ENCODE data around the gene ARID1B. TPM values are rescaled to one million over a fixed set of nuclear protein-coding genes. Genes with fewer than 3 reads are reported as not detected.
A peak's percentile ranks its signal among the peaks of the same experiment; 100 is the strongest.
"Not testable (repeated sequence)": the region's sequence is repeated elsewhere in the genome, so short reads cannot be mapped to it uniquely, and the experiment has no call there.

Gene ARID1B
- total RNA-seq, 1 donor from 2014 or later, result 108 TPM

DNA sequence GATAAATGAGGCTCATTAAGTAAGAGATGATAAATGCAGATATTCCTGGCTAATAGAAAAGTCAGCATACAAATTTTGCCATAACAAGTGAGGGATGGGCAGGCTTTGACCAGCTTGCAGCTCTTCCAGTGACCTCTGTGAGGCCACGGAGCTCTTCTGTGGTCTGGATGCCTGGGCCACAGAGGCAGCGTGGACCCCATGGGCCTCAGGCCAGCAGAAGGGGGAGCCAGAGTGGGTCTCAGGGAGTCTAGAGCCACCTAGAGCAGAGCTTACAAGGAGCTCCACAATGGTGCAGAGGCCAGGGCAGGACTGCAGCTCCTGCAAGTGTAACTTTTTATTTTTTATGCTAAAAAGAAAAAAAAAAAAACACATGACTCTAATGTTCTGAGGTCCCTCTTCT, 165.1 kb downstream of the ARID1B start:
- no peak for DNase-seq

DNA sequence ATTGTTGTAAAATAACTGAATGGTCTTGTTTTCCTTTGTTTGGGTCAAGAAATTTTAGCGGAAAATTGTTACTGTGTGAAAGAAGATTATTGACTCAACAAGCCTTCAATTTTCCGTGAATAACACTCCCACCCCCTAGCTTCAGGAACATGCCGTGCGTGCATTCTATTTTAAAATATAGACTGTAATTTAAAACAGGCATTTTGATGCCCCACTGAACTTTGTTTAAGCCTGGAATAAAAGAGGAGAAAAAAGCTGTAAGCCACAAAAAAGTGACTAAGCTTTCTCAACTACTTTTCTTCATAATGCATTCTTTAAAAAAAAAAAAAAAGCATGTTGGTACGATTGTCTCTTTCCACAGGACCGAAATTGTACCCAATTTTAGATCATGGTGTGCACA, 166.0 kb downstream of the ARID1B start:
- no peak for DNase-seq

DNA sequence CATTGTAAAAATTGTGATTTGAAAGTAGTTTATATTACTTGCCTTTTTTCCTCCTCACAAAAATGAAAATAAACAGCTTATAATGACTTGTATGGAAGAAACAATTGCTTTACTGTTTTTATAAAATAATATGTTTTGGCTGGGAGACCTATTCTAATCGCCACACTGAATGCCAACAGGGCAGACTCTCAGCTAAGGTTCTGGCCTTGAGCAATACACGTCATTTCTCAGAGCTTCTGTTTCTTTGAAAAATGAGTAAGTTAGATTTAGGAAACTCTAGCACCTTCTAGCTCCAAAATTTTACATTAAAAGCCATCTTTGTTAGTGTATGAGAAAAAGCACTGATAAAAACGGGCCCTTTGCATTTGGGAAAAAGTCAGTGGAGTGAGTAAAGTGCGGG, 166.6 kb downstream of the ARID1B start:
- DNase-seq, result no peak

DNA sequence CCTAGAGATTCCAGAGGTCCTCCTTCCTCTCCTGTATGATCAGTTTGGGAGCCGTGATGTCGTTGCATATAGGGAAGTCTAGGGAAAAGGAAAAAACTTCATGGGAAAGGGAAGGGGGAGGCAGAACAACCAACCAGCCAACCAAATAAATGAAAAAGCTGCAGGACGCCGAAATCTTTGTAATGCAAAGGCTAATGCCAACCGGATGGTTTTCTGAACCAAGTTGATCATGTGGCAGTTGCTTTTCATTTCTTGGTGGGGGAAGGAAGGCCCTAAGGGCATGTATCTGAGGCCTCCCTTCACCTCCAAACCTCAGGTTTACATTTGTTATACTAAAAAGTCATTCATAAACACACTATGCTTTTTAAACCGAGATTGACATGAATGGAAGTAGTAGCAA, 167.2 kb downstream of the ARID1B start:
- no peak for DNase-seq

DNA sequence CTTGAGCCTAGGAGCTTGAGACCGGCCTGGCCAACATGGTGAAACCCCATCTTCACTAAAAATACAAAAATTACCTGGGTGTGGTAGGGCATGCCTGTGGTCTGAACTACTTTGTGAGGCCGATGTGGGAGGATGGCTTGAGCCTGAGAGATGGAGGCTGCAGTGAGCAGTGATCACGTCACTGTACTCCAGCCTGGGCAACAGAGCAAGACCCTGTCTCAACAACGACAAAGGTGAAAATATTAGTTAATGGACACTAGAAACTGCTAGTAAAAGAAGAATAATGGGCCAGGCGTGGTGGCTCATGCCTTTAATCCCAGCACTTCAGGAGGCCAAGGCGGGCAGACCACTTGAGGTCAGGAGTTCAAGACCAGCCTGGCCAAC, 168.6 kb downstream of the ARID1B start:
- DNase-seq, result not testable (repeated sequence)

DNA sequence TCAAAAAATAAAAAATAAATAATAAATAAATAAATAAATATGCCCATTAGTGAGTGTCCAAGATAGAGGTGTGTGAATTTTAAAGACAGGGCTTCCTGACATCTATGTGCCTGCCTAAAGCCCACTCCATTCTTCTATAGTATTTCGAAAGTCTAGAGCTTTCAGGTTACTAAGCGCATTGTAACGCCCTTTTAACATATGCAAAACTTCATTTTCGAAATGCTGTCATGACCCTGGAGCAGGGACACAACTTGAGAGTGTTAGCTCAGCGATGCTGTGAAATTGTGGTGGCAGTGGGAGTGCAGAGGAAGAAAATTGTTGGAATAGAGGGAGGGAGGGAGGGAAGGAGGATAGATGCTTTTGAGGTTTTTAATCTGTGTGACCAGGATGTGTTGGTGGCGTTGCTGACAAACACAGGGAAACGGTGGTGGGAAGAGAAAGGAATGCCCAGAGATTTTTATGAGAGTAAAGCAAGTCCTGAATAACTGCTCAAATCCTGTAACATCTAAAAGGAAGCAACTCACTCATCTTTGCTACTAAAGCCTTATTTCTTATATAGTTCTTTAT, 169.3 kb downstream of the ARID1B start:
- DNase-seq, result no peak

DNA sequence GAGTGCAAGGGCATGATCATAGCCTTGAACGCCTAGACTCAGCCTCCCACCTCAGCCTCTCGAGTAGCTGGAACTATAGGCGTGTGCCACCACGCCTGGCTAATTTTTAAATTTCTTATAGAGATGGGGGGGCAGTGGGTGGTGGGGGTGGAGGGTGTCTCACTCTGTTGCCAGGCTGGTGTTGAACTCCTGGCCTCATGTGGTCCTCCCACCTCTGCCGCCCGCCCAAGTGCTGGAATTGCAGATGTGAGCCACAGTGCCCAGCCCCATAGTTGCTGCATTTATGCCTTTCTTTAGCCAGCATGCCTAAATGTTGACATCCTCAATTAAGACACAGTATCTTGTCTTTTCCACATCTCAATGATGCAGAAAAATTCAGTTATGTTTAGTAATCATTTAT, 171.1 kb downstream of the ARID1B start:
- no peak for DNase-seq

DNA sequence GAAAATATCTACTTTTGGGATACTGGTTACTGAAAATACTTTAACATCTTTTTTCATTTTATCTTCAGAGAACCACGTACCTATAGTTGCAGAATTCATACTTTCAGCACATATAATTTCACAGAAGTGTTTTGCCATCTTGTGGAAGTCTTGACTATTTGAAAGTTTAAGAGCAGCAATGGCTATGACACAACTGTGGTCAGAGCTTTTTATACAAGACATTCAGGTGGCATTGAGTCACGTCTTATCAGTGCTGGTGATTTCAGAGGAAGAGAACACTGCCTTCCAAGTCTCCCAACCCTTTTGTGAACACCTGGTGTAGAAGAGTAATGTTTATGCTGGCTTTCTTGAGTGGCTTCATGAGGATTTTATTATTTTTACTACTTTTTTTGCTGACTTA, 171.6 kb downstream of the ARID1B start:
- no peak for DNase-seq

DNA sequence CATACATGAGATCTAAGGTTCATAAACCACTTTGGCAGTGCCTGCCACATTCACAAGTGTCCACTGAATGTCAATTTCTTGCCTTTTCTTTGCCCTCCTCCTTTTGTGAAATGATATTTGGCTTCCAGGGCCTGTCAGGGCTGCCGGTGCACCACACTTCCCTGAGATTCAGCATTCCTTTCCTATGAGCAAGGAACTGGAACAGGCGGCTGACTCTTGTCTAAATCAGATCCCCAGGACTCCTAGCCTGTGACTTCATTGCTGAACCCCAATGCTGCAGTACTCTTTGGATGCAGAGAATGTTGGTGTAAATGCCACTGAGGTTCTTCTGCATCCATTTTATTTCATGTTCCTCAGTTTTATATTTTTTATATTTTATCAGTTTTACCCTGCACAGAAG, 172.2 kb downstream of the ARID1B start:
- no peak for DNase-seq

DNA sequence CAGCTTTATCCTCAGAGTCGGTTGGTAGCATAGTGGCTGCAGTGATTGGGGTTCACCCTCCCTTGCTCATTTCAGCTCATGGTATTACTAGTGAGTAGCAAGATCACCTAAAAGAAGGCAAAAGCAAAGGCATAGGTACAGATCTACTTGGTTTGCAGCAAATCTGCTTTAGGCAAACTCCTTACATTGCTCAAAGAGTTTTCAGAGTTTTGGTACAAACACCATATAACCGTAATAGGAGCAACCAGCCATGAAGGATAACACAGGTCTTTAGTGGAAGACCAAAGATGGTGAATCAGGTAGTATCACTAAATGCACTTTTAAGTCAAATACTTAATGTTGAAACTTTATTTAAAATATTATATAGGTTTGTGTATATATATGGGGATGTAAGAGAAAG, 172.9 kb downstream of the ARID1B start:
- no peak for DNase-seq

DNA sequence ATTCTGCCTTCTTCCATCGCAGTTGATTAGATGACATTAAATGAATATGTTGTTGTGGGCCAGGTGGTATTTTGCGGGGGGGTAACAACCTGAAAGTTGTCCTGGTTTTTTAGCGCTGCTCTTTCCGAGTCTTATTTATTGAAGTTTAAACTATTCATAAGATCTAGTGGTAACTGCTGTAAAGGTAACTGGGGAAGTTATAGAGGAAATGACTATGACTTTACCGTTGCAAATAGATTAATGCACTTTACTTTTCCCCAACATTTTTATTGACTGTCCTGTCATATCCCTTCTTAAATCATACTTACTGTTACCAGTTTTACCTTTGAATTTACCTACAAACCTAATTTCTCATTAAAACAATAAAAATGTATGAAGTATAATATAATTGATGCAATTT, 173.4 kb downstream of the ARID1B start:
- no peak for DNase-seq

DNA sequence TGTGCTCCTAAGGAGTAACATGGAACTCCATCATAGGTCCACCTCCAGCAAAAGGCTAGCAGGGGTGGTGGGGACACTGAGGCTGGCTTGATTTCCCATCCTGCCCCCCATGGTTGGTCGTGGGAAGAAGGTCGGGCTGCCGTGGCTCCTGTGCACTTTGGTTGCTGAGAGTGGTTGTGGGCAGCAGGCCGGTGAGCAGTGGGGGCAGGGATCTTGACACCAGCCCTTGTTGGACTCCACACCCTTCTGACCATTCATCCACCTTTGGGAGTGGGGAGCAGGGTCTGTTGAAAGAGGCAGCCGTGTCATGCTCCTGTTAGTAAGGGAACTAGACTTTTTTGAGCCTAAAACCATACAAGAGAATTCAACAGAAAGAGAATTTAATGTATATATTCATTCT, 175.2 kb downstream of the ARID1B start:
- DNase-seq, result no peak

DNA sequence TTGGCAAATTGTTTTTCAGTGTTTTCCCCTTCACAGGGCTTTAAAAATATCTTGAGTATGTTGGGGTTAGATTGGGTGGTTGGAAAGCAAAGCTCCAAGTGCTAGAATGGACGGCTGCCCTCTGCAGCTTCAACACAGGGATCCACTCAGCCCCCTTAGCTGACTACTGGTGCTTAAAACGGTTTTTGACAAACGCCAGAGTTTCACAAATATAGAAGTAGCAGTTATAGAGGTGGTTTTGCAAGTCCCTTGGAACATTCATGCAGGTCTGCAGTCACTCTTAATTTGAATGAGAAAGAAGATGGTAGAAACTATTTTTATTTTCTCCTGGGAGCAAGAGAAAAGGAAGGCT, 175.9 kb downstream of the ARID1B start:
- no peak for DNase-seq

DNA sequence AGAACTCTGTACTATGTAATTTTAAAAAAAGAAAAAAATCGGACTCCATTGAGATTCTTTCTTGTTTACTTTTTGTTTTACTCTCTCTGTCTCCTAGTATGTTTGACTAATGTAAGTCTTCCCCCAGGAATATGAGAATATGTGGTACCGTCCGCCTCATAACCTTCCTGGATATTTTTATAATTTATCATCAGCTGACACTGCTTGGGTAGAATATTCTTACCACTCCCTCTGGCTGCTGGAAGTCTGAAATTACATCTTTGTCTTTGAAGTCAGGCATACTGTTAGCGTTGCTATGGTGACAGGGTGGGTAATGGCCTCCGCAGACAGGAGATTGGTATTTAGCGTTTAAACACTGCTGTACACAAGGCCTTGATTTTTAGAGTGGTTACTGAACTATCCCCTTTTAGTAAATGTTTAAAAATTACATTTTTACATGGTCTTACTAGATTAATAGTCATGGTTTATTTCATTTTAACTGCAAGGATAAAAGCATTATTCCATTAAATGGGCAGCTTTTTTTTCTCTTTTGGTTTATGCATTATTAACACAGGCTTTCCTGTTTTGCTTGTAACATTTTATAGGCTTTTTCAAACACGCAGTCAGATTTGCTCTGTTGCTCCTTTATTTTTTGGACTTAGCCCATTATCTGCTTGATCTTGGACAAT, 176.4 kb downstream of the ARID1B start:
- peak; percentile 92 for DNase-seq

DNA sequence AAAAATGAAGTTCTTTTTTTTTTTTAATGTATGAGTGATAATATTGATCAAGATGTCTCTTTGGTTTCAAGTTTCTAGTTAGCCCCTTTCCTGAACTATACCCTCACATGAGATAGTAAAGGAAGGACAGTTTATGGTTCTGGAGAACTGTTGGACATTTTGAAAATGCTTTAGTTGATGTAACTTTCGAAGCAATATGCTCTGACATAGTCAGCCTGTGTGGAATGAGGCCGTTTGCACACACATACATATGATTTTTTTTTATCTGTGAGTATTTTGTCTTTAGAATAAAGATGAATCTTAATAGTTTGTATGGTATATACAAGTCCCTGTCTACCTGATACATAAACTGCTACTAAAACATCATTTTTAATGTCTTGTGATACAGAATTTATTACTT, 177.0 kb downstream of the ARID1B start:
- no peak for DNase-seq

DNA sequence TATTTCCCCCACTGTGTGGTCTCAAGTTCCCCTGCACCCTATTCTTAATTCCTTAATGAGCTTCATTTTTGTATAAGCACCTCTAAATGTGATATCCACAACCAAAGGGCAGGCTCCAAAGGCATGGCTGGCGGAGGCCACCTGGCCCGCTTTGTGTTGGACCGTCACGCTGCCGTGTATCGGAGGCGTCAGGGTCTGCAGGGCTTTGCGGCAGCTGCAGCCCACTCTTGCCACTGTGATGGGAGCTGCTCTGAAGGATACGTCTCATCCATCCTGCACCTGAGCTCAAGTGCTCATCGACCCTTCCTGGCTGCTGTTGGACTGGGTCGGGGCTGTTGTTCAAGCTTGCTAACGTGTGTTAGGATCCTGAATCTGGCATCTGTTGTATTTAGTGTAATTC, 177.6 kb downstream of the ARID1B start:
- DNase-seq, result no peak

DNA sequence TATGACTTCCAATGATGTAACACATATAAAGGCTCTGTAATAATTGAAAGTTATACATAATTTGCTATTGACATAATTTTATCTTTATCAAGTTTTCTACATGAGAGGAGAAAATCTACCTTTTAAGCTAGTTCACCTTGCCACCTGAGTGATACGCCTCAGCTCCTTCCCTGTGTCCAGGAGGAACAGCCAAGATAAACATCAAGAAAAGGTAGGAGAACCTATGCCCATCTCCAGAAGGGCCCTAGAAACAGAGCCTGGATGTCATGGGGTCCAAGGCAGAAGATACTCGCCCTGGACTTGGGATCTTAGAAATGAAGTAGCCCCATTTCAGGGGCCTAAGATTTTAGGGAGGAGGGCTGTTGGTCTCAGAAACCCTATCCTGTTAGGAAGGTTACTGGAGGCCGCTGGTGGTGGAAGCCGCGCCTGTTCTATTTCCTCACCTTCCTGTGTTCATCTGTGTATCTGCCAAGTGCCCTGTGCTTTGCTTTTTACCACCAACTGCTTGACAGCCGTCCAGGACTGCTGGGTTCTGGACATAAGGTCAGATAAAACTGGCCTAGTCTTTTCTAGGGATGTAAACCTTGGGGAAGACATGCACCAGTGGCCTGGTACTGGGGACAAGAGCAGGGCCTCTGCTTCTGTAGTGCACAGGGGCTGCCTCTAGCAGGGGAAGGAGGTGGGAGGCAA, 178.5 kb downstream of the ARID1B start:
- no peak for DNase-seq

DNA sequence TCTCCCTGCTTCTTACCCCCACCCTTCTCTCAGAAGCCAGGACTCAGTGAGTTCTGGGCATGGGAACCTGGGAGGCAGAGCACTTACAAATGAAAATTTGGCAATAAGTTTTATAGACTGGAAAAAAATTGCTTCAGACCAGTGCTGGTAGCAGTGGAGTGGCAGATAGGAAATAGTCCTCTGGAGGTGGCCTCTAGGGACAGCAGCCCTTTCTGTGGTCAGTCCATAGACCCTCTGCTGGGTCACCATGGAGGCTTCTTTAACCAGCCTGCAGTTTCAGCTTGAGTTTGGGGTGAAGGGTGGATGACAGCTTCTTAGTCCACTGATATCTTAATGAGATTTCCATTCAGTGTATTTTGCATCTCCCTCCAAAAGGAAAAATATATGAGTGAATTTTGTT, 179.1 kb downstream of the ARID1B start:
- no peak for DNase-seq

DNA sequence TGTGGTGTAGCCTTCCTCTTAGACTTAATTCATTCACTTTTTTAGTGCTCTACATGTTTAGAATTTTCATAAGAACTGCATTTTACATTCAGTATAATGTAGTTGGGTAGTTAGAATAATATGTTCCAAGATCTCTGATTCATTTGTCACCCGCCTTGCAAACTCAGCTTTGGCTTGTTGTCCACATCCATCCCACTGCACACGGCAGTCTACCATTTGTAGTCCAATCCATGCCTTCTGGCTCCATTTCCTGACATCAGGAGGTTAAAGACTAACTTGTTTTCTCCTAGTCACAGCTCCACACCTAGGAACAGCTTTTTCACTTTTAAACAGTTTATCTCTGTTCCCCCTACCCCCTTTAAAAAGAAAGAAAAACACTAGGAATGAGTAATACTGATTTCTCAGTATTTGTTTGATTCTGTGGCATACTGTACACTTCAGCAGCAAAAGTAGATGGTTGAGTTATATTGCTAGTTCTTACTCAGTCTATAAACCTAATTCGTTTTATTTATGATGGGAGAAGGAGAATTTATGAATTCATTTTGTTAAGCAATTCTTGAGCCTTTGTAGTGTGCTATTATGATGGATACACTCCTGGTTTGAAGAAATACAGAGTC, 180.9 kb downstream of the ARID1B start:
- no peak for DNase-seq

DNA sequence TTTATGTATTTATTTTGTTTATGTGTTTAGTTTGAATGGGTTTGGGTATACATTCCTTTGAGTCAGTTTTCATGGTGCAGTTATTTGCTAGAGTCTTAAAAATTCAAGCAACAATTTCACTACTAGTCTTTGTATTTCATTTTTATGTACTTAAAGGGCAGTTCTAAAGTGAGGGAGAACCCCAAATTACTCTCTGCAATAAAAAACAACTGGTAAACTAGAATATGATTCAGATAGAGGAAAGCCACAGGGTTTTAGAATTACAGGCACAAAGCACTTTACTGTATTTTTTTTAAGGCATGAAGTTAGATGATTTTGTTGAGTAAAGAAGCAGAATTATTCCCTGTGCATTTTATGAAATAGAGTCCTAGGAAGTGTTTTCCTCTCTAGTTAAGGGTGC, 183.3 kb downstream of the ARID1B start:
- DNase-seq, result no peak

DNA sequence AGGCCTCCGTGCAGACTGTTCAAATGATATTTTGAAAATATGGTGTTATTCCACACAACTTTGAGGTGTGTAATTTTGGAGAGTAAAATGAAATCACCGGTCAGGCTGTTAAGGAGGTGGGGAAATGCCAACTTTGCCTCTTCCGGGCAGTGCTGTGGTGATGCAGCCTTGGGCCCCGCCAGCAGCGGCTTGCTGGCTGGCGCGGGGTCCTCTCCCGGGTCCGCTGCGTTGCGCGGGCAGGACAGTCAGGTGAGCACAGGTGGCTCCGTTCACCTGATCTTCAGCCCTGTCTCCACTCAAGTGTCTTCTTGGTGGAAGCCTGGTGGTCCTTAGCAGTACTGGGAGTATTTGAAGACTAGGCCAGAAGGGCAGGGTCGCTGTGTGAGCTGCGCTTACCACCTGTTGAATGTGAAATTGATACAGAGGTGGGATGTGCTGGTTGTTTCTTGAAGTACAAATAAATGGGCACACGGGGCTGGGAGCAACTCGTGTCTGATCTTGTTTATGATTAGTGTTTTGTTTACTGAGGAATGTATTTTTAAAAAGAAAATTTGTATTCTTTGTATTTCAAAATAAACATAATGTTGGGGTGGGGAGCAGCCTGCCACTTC, 184.2 kb downstream of the ARID1B start:
- DNase-seq, result no peak

DNA sequence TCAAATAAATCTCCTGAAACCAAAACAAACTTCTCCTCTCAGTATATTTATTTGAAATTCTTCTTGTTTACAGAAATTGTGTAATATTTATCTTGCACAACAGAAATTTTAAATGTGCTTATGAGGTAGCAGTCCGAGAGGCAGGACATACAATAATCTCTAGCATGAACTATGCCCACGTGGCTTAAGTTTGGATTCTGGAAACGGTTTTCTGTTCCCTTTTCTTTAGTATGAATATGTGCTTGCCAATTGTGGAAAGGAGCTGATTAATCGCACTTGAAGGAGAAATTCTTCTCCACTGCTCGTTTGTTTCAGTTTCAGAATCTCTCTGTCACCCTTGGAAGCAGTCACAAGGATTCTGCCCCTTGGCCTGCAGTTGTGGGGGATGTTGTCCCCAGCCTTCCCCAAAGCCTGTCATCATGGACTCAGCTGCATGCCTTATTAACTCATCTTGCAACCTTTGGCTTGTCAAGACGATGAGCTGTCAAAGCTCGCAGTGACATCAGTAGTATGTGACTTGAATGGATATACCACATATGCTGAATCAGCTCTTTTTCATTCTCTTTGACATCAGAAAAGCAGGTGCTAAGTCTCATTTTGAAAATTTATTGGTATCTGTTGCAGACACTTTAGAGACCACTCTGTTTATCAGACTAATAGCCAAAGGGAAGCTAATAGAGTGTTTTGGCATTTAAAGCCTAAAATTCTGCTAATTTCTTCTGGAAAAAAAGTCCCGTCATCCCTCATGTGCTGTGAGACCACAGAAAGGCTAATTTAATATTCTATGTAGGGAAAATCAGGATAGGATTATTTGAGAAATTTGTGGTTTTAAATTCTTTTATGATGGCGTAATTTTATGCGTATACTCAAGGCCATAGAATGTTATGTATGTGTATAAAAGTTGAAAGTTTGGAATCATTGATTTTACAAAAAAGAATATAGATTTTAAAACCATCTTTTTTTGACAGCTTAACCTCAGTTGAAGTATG, 186.8 kb downstream of the ARID1B start:
- peak; percentile 55 for DNase-seq
